Brain microvascular endothelial cell (primary cell): ENCODE data around the gene CYSTM1.

Experiments
- DNase-seq: peaks from one replicate; pipeline ENCODE4 v3.0.0-alpha.2; 2020
- H3K27ac ChIP-seq: fragments of 250-450 bp; sonication (Bioruptor Pico); 2 replicates; pipeline ENCODE4 v1.5.1; 2020; ENCODE audit warnings: mild to moderate bottlenecking, moderate library complexity
- H3K27me3 ChIP-seq: fragments of 250-450 bp; sonication (Bioruptor Pico); replicated peaks from 2 replicates; pipeline ENCODE4 v1.5.1; 2020; ENCODE audit warnings: mild to moderate bottlenecking
- H3K36me3 ChIP-seq: fragments of 250-450 bp; sonication (Bioruptor Pico); replicated peaks from 2 replicates; pipeline ENCODE4 v1.5.1; 2020; ENCODE audit warnings: mild to moderate bottlenecking
- H3K4me3 ChIP-seq: 2 replicates; pipeline ENCODE4 v1.5.1; 2011; ENCODE audit warnings: low read depth, mild to moderate bottlenecking, control low read depth, low read length, moderate library complexity
- in situ Hi-C: cut with HindIII; loops from 2 replicates; pipeline ENCODE4 v1.10.0; 2017; ENCODE audit warnings: low sequenced_read_pairs, low pct_ligation_motif_present
- TF ChIP-seq, protein P1 (sequence below): IDR thresholded peaks from 2 replicates; pipeline ENCODE4 v1.5.1; 2011; ENCODE audit warnings: low read depth, mild to moderate bottlenecking, moderate library complexity, low read length, control low read depth, inconsistent platforms; ENCODE audit errors: missing control alignments

CYSTM1 gene

DNA sequence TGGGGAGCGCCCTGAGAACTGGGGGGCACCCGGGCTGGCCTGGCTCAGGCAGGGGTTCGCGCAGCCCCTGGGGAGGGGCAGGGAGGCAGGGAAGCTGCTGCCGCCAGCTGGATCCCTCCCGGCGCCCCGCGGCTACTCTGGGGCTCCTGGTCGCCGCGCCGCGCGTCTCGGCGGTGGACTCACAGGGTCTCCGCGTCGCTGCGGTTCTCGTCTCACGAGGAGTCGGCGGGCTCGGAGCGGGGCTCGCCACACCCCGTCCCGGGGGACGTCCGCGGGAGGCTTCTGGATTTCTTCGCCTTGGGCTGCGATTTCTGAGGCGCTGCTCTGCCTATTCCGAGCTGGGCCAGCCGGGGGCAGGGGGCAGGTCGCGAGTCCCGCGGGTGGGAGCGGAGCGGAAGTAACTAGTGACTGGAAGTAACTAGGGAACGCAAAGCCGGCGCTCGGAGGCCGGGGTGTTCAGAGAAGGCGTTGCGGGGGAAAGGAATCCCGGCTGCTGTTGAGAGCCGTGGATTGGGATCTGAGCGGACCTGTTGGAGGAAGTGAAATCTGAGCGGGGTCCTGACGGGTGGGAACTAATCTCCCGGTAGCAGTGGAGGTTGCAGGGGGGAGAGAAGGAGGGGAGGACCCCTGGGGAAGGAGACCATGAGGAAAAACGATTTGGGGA is 511 bp downstream of the CYSTM1 start:
- Histone ChIP-seq H3K27ac (peak overlapping the region; percentile 68), H3K4me3 (peak overlapping the region; percentile 80), H3K36me3 (no peaks in the 10 kb centered on the region), H3K27me3 (no peaks in the 10 kb centered on the region)
- TF ChIP-seq, protein P1, sequence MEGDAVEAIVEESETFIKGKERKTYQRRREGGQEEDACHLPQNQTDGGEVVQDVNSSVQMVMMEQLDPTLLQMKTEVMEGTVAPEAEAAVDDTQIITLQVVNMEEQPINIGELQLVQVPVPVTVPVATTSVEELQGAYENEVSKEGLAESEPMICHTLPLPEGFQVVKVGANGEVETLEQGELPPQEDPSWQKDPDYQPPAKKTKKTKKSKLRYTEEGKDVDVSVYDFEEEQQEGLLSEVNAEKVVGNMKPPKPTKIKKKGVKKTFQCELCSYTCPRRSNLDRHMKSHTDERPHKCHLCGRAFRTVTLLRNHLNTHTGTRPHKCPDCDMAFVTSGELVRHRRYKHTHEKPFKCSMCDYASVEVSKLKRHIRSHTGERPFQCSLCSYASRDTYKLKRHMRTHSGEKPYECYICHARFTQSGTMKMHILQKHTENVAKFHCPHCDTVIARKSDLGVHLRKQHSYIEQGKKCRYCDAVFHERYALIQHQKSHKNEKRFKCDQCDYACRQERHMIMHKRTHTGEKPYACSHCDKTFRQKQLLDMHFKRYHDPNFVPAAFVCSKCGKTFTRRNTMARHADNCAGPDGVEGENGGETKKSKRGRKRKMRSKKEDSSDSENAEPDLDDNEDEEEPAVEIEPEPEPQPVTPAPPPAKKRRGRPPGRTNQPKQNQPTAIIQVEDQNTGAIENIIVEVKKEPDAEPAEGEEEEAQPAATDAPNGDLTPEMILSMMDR, result peak; percentile 34
- peak; percentile 52 for DNase-seq
- in situ Hi-C loops, result no loop called here

DNA sequence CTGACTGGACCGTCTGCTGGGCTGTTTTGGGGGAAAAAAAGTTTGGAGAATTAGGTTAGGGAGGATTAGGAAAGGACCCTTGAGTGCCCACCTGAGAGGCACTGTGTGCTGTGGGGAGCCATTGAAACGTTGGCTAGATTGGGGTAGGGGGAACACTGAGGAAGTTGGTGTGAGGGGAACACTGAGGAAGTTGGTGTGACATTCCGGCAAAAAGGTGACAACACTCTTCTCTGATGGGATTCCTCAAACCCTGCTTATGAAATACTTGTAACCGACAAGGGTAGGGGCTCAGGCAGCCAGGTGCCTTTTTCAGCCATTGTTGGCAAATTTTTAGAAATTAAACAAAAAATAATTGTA is 1.0 kb downstream of the CYSTM1 start:
- Histone ChIP-seq H3K27ac (peak overlapping the region; percentile 68), H3K27me3 (no peaks in the 10 kb centered on the region), H3K4me3 (peak overlapping the region; percentile 80), H3K36me3 (no peaks in the 10 kb centered on the region)
- TF ChIP-seq, protein P1, result no peak
- DNase-seq, result no peak
- in situ Hi-C loops, result no loop called here

DNA sequence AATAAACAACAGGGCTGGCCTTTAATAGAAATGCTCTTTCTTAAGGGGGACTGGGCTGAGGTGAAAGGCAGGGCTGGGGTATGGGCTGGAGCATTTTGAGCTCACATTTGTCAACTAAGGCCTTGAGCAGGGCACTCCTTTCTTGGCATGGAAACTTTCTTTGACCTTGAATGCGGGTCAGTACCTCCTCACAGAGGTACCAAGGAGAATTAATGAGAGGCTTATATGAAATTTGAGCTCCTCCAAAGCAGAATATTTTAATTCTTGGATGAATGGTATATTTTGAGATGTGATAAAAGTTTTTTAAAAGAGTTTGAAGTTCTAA is 3.1 kb downstream of the CYSTM1 start:
- TF ChIP-seq, protein P1, result no peak
- DNase-seq, result no peak
- Histone ChIP-seq H3K27me3 (no peaks in the 10 kb centered on the region), H3K4me3 (no peak overlapping the region), H3K27ac (no peak overlapping the region), H3K36me3 (no peaks in the 10 kb centered on the region)
- in situ Hi-C loops, result no loop called here

DNA sequence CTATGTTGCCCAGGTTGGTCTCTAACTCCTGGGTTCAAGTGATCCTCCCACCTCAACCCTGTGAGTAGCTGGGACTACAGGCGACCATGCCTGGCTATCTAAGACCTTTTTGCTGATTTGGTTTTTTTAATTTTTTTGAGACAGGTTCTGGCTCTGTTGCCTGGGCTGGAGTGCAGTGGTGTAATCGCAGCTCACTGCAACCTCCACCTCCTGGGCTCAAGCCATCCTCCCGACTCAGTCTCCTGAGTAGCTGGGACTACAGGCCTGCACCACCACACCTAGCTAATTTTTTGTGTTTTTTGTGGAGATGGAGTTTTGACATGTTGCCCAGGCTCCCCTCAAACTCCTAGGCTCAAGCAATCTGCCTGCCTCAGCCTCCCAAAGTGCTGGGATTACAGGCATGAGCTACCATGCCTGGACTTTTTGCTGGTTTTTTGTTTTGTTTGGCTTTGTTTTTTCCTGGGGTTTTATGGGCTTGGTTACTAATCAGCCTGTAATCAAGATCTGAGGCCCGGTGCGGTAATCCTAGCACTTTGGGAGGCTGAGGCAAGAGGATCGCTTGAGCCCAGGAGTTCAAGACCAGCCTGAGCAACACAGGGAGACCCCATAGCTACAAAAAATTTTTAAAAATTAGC is 3.6 kb downstream of the CYSTM1 start:
- DNase-seq, result no peak
- no peaks in the 10 kb centered on the region for H3K36me3 ChIP-seq
- H3K4me3 ChIP-seq, result no peak overlapping the region
- in situ Hi-C loops, result no loop called here
- no peak overlapping the region for H3K27ac ChIP-seq
- H3K27me3 ChIP-seq, result no peaks in the 10 kb centered on the region
- TF ChIP-seq, protein P1, result no peak

DNA sequence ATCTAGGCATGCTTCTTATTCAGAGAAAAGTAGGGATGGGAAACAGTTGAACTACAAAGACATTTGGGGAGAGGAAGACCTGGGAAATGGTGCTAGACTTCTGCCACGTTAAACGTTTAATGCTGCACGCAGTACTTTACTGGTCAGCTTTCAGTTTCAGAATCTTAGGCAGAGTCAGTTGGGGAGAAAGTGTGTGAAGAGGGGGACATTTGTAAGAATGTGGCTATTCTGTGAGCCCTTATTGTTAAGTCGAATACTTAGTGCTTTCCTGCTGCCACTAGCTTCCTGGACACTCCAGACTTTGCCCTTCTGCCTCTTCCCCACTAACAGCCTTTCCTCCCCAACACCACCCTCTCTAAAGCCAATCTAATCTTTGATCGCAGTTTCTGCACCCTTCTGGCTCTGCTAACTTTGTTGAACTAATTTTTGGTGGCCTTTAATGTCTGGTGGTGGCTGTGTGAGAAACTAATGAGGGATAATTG is 6.1 kb downstream of the CYSTM1 start:
- no peaks in the 10 kb centered on the region for H3K36me3 ChIP-seq
- H3K27ac ChIP-seq, result no peak overlapping the region
- no peak overlapping the region for H3K4me3 ChIP-seq
- in situ Hi-C loops, result no loop called here
- no peak for DNase-seq
- no peaks in the 10 kb centered on the region for H3K27me3 ChIP-seq
- TF ChIP-seq, protein P1, result no peak
